CD4-positive, alpha-beta T cell treated with Interleukin-6 at 100 ng/mL for 8 hours (primary cell): Measurements from ENCODE around the gene UBE3A.
"Not testable (repeated sequence)": the region's sequence is repeated elsewhere in the genome, so short reads cannot be mapped to it uniquely, and the experiment has no call there.

Experiments used
- DNase-seq: peaks from one replicate; pipeline ENCODE4 v3.0.0-alpha.2; 2020; ENCODE audit warnings: mixed read lengths, low spot score

The UBE3A gene

GRCh38 chr15:25437777-25438600 is 835 bp downstream of the UBE3A start:
- DNase-seq, result peak; percentile 34

DNA sequence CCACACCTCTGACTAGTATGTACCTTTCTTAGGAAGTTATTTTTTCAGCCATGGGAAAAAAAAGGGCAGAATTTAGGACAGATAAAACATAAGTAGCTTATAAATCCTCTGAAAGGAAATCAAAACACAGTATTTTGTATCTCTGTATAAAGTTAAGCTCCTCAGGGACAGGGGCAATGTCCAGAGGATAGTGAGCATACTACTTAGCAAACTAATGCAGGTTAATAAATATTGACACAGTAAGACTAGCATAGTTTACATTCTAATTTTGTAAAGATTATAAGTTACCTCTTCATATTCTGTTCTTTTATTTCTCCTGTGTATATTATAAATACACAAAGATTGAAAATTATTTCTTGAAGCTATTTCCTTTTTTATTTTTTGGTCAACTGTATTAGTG is 2.1 kb downstream of the UBE3A start:
- no peak for DNase-seq

- DNase-seq, result no peak
Observed at GRCh38 chr15:25435474-25436243, 3.2 kb downstream of the UBE3A start.

DNA sequence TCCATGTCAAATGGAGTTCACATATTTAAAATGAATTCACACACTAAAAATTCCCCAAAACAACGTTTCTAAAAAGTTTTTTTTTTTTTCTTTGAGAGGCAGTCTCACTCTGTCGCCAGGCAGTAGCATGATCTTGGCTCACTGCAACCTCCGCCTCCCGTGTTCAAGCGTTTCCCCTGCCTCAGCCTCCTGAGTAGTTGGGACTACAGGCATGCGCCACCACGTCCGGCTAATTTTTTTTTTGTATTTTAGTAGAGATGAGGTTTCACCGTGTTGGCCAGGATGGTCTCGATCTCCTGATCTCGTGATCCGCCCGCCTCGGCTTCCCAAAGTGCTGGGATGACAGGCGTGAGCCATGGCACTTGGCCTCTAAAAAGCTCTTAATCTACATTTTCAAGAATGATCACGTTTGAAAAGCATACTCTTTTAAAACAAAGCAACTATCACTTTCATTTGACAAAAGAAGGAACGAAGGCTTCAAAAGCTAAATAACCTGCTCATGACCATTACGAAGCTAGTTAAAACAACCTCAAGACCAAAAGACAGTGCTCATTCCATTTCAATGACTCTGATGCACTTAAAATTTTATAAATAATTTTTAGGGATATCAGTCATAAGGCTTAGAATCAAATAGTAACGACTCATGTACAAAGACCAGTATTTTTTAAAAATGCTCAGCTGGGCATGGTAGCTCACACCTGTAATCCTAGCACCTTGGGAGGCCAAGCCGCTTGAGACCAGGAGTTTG is 5.5 kb downstream of the UBE3A start:
- no peak for DNase-seq

DNA sequence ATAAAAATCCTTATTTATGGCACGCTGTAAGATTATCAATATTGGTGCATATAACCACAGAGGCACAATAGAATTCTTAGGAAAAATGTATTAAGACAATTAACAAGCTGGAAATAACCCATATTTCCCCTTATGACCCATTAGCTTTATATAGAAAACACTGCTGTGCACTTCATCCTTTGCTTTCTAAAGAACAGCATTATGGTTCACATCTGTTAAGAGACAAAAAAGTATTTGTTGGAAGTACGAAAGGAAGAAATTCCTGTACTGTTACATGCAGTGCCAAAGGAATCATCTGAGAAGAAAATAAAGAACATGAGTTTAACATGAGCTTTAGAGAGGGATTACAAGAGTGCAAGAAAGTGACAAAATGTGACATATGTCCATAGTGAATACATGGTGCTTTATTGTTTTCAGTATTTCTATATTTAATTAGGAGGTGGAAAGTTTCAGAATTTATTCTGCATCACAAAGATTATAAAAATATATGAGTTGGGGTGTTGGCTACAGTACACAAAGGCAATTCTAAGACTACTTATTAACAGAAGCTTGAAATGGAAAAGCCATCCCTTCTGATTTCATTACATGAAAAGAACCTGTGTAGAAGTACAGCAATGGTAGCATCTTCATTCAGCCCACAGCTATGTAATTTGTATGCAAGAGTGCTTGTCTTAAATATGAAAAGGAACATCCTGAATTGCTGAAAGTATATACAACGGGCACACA is 6.8 kb downstream of the UBE3A start:
- DNase-seq, result no peak

DNA sequence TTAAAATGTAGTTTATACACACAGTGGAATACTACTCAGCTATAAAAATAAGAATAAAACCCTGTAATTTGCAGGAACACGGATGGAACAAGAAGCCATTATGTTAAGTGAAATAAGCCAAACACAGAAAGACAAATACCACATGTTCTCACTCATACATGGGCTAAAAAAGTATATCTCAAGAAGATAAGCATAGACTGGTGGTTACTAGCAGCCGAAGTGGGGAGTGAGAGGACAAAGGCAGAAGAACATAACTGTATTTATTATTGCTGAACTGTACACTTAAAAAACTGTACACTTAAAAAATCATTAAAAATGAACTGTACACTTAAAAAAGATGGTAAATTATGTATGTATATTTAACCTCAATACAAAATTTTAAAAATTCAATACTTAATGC is 11.0 kb downstream of the UBE3A start:
- DNase-seq, result no peak

GRCh38 chr15:25426896-25427610 is 11.8 kb downstream of the UBE3A start:
- DNase-seq, result no peak

- no peak for DNase-seq
Observed at GRCh38 chr15:25424073-25424472, 14.8 kb downstream of the UBE3A start.

DNA sequence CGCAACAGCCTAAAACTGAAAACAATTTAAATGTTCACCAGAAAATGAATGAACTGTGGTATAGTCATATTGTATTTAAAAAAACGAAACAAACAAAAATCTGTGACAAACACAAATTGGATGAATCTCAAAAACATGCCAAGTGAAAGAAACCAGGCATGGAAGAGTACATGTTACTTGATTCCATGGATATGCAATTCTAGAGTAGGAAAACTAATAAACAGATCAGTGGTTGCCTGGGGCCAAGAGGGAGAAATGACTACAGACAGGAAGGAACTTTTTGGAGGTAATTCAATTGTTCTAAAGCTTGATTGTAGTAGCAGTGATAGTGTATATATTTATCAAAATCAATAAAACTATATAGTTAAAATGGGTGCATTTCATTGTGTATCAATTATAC is 16.8 kb downstream of the UBE3A start:
- no peak for DNase-seq

DNA sequence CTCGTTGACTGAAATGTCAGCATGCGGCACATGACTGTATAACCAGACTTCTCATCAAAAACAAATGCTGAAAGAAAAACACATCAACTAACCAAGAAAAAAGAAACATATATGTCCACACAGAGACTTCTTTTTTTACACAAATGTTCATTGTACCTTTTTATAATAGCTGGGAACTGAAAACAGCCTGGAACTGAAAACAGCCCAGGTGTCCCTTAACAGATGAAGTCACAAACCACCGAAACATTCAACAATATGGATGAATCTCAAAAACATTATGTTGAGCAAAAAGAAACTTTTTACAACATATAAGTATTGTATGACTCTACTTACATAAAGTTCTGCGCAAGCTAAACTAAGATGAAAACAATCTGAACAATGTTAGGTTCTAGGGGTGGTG is 20.6 kb downstream of the UBE3A start:
- DNase-seq, result no peak

- DNase-seq, result no peak
Observed at GRCh38 chr15:25417604-25418003, 21.2 kb downstream of the UBE3A start.

DNA sequence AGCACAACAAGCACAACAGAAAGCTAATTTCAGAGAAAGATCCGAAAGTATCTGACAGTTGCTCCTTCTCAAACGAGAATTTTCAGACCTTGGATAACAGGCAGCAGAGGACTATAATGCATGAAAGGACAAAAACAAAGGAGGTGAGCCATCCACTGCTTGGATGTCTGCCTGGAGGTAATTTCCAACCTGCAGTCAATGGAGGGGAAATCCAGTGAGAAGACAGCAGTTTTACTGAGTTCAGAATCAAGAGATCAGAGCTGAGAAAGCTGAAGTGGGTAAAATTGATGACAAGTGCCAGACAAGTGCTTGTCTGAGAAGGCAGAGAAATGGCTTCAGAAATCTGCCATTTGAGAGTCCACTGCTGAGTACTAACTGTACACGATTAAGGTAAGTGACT is 22.1 kb downstream of the UBE3A start:
- no peak for DNase-seq

DNA sequence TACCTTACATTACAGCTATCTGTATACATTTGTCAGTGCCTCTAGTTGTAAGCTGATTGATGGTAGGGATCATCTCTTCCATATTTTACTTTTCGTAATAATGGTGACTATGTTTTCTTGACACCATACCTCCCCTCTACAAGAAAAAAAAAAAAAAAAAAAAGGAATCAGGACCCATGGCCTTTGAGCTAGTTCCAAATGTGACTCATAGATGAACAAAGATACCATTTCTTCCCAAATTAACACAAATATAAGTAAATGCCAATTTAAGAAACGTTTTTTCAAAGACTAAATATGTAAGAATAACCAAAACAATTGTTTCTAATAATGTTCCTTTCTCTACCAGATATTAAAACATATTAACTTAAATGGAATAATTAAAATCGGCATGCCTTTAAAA is 23.1 kb downstream of the UBE3A start:
- DNase-seq, result no peak

DNA sequence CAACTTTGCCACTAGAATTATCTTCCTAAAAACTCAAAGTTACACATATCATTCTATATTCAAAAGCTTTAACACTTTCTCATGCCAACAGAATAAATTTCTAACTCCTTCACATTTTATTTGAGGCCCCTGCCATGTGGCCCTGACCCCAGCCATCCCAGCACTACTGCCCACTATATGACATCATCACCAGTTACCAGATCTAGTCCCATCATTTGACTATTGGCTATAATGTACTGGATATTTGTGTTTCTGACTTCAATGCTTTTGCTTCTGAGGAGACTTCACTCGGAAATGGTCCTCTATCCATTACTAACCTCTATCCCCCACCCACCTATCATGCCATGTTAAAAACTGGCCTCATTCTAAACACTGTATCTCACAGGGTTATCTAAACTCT is 23.6 kb downstream of the UBE3A start:
- no peak for DNase-seq

- no peak for DNase-seq
Observed at GRCh38 chr15:25410649-25411048, 28.2 kb downstream of the UBE3A start.

GRCh38 chr15:25409731-25410130 is 29.1 kb downstream of the UBE3A start:
- DNase-seq, result not testable (repeated sequence)

- DNase-seq, result no peak
Observed at GRCh38 chr15:25408929-25409328, 29.9 kb downstream of the UBE3A start.

- DNase-seq, result no peak
Observed at GRCh38 chr15:25408428-25408827, 30.4 kb downstream of the UBE3A start.

GRCh38 chr15:25407950-25408349 is 30.9 kb downstream of the UBE3A start:
- no peak for DNase-seq

DNA sequence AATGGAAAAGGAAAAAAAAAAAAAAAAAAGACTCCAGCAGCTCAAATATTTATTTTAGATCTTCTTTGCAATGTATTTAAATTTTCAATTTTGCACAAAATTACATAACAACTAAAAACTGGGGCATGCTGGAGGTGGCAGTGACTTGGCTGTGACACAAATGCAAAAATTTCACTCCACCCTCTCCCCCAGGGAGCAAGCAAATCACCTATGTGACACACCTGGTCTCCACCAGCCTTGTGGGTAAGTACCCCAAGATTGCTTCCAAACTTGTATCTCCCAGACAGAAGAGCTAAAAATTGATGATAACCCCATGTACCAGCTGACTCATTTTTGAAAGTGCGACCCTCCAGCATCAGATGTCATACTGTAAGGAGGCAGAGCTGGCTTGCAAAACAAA is 32.0 kb downstream of the UBE3A start:
- no peak for DNase-seq

DNA sequence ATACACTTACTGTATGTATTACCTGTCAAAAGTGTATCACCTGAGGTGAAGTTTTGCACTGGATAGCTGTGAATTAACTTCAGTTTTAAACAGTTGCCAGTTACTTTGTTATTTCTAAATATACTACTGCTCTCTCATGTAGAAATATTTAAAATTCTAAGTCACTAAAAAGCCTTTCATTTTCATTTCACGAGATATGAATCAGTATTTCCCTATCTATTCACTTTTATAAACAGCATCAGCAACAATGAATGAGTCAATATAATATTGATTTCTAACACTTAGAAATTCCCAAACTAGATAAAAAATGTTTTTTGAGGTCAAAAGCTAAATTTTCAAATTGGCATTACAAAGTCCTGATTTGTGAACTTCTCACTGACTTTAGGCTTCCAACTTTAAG is 32.6 kb downstream of the UBE3A start:
- DNase-seq, result no peak
